A549 treated with dexamethasone at 1 μM for 4 hours (cell line): ENCODE measurements around the gene TMCC2. TPM values are rescaled to one million over a fixed set of nuclear protein-coding genes. Genes with fewer than 3 reads are reported as not detected.

Experiments
- total RNA-seq: library from RNA; stranded (reverse); fragments of 200-300 nt; extraction: Qiagen RNA extraction; gene quantifications from 5 replicates; pipeline ENCODE4 v1.2.3, GENCODE V29; 2022

TMCC2 gene, protein sequence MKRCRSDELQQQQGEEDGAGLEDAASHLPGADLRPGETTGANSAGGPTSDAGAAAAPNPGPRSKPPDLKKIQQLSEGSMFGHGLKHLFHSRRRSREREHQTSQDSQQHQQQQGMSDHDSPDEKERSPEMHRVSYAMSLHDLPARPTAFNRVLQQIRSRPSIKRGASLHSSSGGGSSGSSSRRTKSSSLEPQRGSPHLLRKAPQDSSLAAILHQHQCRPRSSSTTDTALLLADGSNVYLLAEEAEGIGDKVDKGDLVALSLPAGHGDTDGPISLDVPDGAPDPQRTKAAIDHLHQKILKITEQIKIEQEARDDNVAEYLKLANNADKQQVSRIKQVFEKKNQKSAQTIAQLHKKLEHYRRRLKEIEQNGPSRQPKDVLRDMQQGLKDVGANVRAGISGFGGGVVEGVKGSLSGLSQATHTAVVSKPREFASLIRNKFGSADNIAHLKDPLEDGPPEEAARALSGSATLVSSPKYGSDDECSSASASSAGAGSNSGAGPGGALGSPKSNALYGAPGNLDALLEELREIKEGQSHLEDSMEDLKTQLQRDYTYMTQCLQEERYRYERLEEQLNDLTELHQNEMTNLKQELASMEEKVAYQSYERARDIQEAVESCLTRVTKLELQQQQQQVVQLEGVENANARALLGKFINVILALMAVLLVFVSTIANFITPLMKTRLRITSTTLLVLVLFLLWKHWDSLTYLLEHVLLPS
- 1.2 to 1.7 TPM (median 1.5 TPM) in 5 replicates for total RNA-seq

DNA sequence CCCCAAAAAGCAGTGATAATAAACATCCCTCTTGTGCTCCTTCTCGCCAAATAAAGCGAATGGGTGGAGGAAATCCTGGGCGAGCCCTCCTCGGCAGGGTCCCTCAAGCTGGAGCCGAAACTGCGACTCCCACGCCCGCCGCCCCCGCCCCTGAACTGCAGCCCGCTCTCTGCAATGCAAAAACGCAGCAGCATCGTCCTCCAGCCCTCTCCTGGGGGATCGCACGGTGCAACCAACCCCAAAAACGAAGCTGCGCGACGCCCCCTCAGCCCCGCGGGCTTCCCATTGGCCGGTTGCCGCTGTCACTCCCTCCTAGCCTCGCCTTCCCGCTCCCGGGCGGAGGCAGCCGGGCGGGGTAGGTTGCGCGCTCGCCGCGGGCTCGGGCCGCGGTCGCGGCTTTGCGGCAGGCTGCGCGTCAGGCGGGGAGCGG is at the start of gene TMCC2:
TSS of gene TMCC2 (plus strand) at position 363 of the 430 bp plus-strand sequence. CDS start 619 bp downstream, outside the sequence.

DNA sequence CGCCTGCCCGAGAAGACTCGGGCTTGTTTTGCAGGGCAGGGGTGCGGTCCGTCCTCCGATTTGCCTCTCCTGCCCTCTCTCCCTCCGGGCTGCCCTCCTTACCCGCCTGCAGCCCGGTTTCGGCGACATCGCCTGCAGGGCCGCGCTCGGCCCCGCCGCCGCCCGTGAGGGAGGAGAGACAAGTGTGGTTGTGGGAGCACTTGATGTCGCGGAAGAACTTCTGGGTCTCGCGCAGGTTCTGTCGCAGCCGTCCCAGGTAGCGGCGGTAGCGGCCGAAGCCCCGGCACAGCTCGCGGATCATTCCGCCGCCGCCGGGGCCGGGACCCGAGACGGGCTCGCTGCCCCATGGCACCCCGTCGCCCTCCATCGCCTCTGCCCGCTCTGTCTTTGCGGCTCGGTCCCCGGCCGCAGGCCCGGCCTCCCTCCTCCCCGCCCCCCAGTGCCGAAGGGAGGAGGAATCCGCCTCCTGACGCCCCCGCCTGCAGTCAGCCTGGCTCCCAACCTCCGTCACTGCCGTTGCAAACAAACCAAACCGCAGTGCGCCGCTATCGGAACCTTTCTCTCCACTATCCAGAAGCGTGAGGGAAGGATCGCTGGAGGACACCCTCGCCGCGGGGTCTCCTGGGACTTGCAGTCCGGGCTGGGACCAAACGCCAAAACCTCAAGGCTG is 16.4 kb upstream of the TMCC2 start, which contains the start of gene DSTYK:
TSS of gene DSTYK (minus strand) at position 534 of the 670 bp plus-strand sequence. CDS start at position 367, 167 bp downstream.

DNA sequence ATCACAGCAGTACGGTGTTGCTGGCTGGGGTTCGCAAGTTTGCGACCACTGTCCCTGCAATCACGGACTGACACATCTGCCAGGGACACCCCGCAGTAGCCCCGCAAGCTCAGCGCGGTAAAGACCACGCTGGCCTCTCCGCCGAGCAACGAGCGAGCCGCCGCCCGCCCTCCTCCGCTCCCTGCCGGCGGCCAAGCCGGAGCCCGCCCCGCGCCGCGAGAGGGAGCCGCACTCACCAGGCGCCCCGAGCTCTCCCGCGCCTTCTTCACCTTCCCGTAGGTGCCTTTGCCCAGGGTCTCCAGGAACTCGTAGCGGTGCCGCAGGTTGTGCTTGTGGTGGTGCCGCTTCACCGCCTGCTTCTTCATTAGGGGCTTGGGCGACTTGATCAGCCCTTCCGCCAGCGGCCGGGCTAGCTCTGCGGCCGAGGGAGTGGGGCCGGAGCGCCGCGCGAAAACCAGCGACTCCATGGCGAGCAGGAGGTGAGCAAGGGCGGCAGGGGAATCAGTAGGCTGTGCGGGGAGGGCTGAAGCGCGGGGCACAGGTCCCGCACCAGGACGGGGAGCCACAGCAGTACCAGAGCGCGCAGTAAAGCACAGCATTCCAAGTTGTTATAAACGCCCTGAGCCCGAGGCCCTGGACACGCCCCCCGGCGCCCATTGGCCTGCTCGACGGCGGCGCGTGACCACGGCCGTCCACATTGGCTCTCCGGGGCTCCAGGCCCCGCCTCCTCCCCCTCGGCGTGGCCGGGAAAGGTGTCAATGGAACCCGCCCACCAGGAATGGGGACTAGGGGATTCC is 93.6 kb downstream of the TMCC2 start, which contains the start of gene NUAK2:
TSS of gene NUAK2 (minus strand) at position 584 of the 797 bp plus-strand sequence. CDS start at position 467, 117 bp downstream.

Other genes with a start within 250 kb of the TMCC2 start
- 0.06 to 0.07 TPM (median 0.06 TPM) in 4 of 5 replicates, not detected in the other for gene CNTN2, start 184.7 kb upstream of the TMCC2 start, total RNA-seq
- gene TMEM81, start 143.5 kb upstream of the TMCC2 start, total RNA-seq, result 1.6 to 3.0 TPM (median 2.3 TPM) in 5 replicates
- gene RBBP5, start 106.0 kb upstream of the TMCC2 start, total RNA-seq, result 11.6 to 15.1 TPM (median 13.6 TPM) in 5 replicates
- gene DSTYK, start 16.2 kb upstream of the TMCC2 start, total RNA-seq, result 6.8 to 9.7 TPM (median 8.5 TPM) in 5 replicates
- gene NUAK2, start 93.8 kb downstream of the TMCC2 start, total RNA-seq, result 20.1 to 28.2 TPM (median 26.9 TPM) in 5 replicates
- gene KLHDC8A, start 129.0 kb downstream of the TMCC2 start, total RNA-seq, result 0.52 to 1.0 TPM (median 0.76 TPM) in 5 replicates
- gene LEMD1, start 194.1 kb downstream of the TMCC2 start, total RNA-seq, result 0.25 TPM in 1 of 5 replicates, not detected in the others
- 0.05 TPM in 1 of 5 replicates, not detected in the others for gene BLACAT1, start 228.1 kb downstream of the TMCC2 start, total RNA-seq